ENCODE data around the gene AP2M1. TPM values are rescaled to one million over a fixed set of nuclear protein-coding genes. Genes with fewer than 3 reads are reported as not detected.

AP2M1 gene
- total and polyA plus RNA-seq, 8 donors: 296 to 405 (median 344) TPM

GRCh38 chr3:184233127-184233843, 58.6 kb downstream of the AP2M1 start:
- intact Hi-C loops (cut with DNase I): loop anchor here in 1 of 2 donors (10.0 kb wide), 1 partner anchor 88 kb away; no protein-coding TSS in a partner anchor
- peak in 1 of 4 donors; percentile 60 for DNase-seq

More at GRCh38 chr3:184233127-184233843, 58.6 kb downstream of the AP2M1 start:
- H3K9me3 ChIP-seq: no peaks in the 10 kb centered on the region
- no peak for TF ChIP-seq CTCF (IDR thresholded peaks at IDR 0.05)
- no peak for ATAC-seq
- H3K27ac ChIP-seq: no peak overlapping the region
- H3K27me3 ChIP-seq: peaks cover 41 to 77% of the 10 kb centered on the region in 2 donors
- H3K36me3 ChIP-seq: no peaks in the 10 kb centered on the region
- no peak overlapping the region for H3K4me3 ChIP-seq
- peaks cover 12 to 23% of the 10 kb centered on the region in 2 donors for H3K4me1 ChIP-seq

Other genes with a start within 250 kb of the AP2M1 start
- 10 to 100 TPM; 37.7 to 40.5 TPM for gene ABCC5, start 157.0 kb upstream of the AP2M1 start, total RNA-seq
- gene ABCC5, start 157.0 kb upstream of the AP2M1 start, polyA plus RNA-seq (ENCODE audit: insufficient read length in 6 of 6): 10 to 100 TPM; 64.0 to 96.4 (median 79.9) TPM
- not detected for gene HTR3D, start 143.1 kb upstream of the AP2M1 start, total RNA-seq
- gene HTR3D, start 143.1 kb upstream of the AP2M1 start, polyA plus RNA-seq (ENCODE audit: insufficient read length in 6 of 6): not detected
- under 1 TPM in 1 of 2 donors, not detected in 1; 0.16 TPM for gene HTR3C, start 121.8 kb upstream of the AP2M1 start, total RNA-seq
- under 1 TPM in 3 of 6 donors, not detected in 3; 0.10 to 0.15 (median 0.14) TPM for gene HTR3C, start 121.8 kb upstream of the AP2M1 start, polyA plus RNA-seq (ENCODE audit: insufficient read length in 6 of 6)
- not detected for gene HTR3E, start 77.8 kb upstream of the AP2M1 start, total RNA-seq
- not detected for gene HTR3E, start 77.8 kb upstream of the AP2M1 start, polyA plus RNA-seq (ENCODE audit: insufficient read length in 6 of 6)
- gene EIF2B5, start 39.5 kb upstream of the AP2M1 start, total RNA-seq: 10 to 100 TPM; 32.2 to 44.5 TPM
- gene EIF2B5, start 39.5 kb upstream of the AP2M1 start, polyA plus RNA-seq (ENCODE audit: insufficient read length in 6 of 6): 10 to 100 TPM; 50.3 to 66.3 (median 59.9) TPM
- 10 to 100 TPM; 62.5 to 72.6 TPM for gene DVL3, start 19.5 kb upstream of the AP2M1 start, total RNA-seq
- 100 to 1,000 TPM in 2 of 6 donors, 10 to 100 TPM in 4; 82.8 to 106 (median 98.1) TPM for gene DVL3, start 19.5 kb upstream of the AP2M1 start, polyA plus RNA-seq (ENCODE audit: insufficient read length in 6 of 6)
- 10 to 100 TPM; 63.3 to 69.9 TPM for gene ABCF3, start 11.3 kb downstream of the AP2M1 start, total RNA-seq
- gene ABCF3, start 11.3 kb downstream of the AP2M1 start, polyA plus RNA-seq (ENCODE audit: insufficient read length in 6 of 6): 10 to 100 TPM; 57.6 to 75.2 (median 67.8) TPM
- under 1 TPM in 1 of 2 donors, not detected in 1; 0.31 TPM for gene VWA5B2, start 54.7 kb downstream of the AP2M1 start, total RNA-seq
- 1 to 10 TPM in 5 of 6 donors, under 1 TPM in 1; 0.85 to 2.4 (median 1.4) TPM for gene VWA5B2, start 54.7 kb downstream of the AP2M1 start, polyA plus RNA-seq (ENCODE audit: insufficient read length in 6 of 6)
- 10 to 100 TPM; 35.3 to 57.2 TPM for gene ALG3, start 74.1 kb downstream of the AP2M1 start, total RNA-seq
- gene ALG3, start 74.1 kb downstream of the AP2M1 start, polyA plus RNA-seq (ENCODE audit: insufficient read length in 6 of 6): 10 to 100 TPM; 24.7 to 32.9 (median 29.4) TPM
- 1 to 10 TPM; 4.6 to 6.5 TPM for gene EEF1AKMT4, start 74.8 kb downstream of the AP2M1 start, total RNA-seq
- 1 to 10 TPM; 1.8 to 3.2 (median 2.4) TPM for gene EEF1AKMT4, start 74.8 kb downstream of the AP2M1 start, polyA plus RNA-seq (ENCODE audit: insufficient read length in 6 of 6)
- 1 to 10 TPM in 1 of 2 donors, under 1 TPM in 1; 0.34 to 1.0 TPM for gene CAMK2N2, start 86.7 kb downstream of the AP2M1 start, total RNA-seq
- under 1 TPM in 5 of 6 donors, not detected in 1; 0.10 to 0.50 (median 0.21) TPM for gene CAMK2N2, start 86.7 kb downstream of the AP2M1 start, polyA plus RNA-seq (ENCODE audit: insufficient read length in 6 of 6)
- gene ECE2, start 101.2 kb downstream of the AP2M1 start, total RNA-seq: not detected
- gene ECE2, start 101.2 kb downstream of the AP2M1 start, polyA plus RNA-seq (ENCODE audit: insufficient read length in 6 of 6): not detected
- gene PSMD2, start 124.4 kb downstream of the AP2M1 start, total RNA-seq: 100 to 1,000 TPM; 195 to 263 TPM
- 100 to 1,000 TPM; 182 to 225 (median 213) TPM for gene PSMD2, start 124.4 kb downstream of the AP2M1 start, polyA plus RNA-seq (ENCODE audit: insufficient read length in 6 of 6)
- gene EIF4G1, start 139.8 kb downstream of the AP2M1 start, total RNA-seq: 100 to 1,000 TPM; 336 to 406 TPM
- 100 to 1,000 TPM; 158 to 280 (median 193) TPM for gene EIF4G1, start 139.8 kb downstream of the AP2M1 start, polyA plus RNA-seq (ENCODE audit: insufficient read length in 6 of 6)
- 10 to 100 TPM; 14.7 to 19.2 TPM for gene FAM131A, start 162.7 kb downstream of the AP2M1 start, total RNA-seq
- 10 to 100 TPM; 12.4 to 19.3 (median 14.8) TPM for gene FAM131A, start 162.7 kb downstream of the AP2M1 start, polyA plus RNA-seq (ENCODE audit: insufficient read length in 6 of 6)
- gene CLCN2, start 186.8 kb downstream of the AP2M1 start, total RNA-seq: 1 to 10 TPM; 4.4 to 5.6 TPM
- 10 to 100 TPM in 4 of 6 donors, 1 to 10 TPM in 2; 8.9 to 12.0 (median 11.0) TPM for gene CLCN2, start 186.8 kb downstream of the AP2M1 start, polyA plus RNA-seq (ENCODE audit: insufficient read length in 6 of 6)
- 10 to 100 TPM; 54.7 to 71.3 TPM for gene POLR2H, start 186.9 kb downstream of the AP2M1 start, total RNA-seq
- gene POLR2H, start 186.9 kb downstream of the AP2M1 start, polyA plus RNA-seq (ENCODE audit: insufficient read length in 6 of 6): 10 to 100 TPM; 77.8 to 98.6 (median 89.8) TPM
- under 1 TPM; 0.23 to 0.65 TPM for gene THPO, start 203.4 kb downstream of the AP2M1 start, total RNA-seq
- 1 to 10 TPM; 1.4 to 2.3 (median 2.0) TPM for gene THPO, start 203.4 kb downstream of the AP2M1 start, polyA plus RNA-seq (ENCODE audit: insufficient read length in 6 of 6)
- 1 to 10 TPM; 5.6 to 8.6 TPM for gene CHRD, start 205.2 kb downstream of the AP2M1 start, total RNA-seq
- gene CHRD, start 205.2 kb downstream of the AP2M1 start, polyA plus RNA-seq (ENCODE audit: insufficient read length in 6 of 6): 10 to 100 TPM; 11.9 to 19.0 (median 13.9) TPM